GM18909 (cell line): ENCODE measurements around the gene EIF1.

ENCODE experiments used
- ATAC-seq: cut with Tn5 transposase; IDR thresholded peaks from one replicate; pipeline ENCODE4 v1.9.1; 2021; ENCODE audit warnings: mild to moderate bottlenecking; ENCODE audit not compliant: unreplicated experiment, poor library complexity

EIF1 gene

DNA sequence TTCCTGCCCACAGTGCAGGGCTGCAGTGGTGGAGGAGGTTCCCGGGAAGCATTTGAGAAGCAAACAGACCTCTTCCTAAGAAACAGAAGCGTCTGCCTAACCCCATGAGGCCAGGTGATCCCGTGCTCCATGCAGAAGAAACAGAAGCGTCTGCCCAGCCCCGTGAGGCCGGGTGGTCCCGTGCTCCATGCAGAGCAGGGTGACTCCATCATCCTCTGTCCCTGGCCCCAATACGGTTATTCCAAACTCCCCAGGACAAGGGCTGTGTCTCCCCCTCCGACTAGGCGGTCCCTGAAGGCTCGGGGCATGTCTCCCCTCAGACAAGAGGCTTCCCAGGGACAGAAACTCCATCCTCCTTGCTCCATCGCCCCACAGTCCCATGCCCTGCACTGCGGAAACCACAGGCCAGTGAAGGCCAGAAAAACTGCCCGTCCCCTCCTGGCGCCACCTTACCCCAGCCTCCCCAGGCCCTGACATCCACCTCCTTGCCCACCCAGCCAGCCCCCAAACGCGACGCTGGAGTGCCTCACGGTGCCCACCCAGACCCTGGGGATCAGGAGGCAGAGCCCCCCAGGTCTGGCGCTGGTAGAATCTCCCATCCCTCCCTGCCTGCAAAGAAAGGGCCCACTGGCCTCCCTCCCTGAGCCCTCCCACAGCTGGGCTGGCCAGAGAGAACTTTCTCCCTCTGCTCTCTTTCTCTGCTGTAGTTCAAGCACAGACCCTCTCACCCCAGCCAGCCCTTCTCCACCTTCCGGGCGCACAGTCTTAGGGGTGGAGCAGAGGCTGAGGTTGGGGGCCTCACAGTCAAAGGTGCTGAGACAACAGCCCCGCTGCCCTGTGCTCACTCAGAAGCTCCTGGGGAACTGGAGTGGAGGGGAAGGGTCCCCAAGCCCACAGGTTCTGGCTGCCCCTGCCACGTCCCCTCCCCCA, 33.7 kb upstream of the EIF1 start:
- no peak for ATAC-seq

DNA sequence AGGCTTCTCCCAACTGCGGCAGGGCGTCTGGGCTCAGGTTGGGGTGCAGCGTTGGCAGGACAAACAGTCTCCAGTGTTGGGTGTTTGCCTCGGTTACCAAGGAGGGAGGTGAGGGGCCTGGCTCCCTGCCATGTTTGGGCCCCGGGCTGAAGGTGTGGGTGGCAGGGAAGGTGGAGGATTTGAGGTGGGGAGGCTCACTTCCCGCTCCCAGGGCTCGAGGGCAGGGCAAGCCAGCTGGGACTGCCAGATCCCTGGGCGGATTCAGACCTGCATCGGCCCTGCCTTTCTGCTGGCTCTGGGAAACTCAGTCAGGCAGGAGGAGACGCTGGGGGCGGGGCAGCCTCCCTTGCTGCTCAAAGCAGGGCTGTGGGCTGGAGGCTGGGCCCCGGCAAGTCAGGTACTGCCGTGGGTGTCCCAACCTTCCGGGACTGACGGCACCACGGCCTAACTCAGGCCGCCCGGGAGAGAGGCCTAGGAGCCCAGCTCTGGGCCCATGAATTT, 33.0 kb upstream of the EIF1 start:
- ATAC-seq = no peak

DNA sequence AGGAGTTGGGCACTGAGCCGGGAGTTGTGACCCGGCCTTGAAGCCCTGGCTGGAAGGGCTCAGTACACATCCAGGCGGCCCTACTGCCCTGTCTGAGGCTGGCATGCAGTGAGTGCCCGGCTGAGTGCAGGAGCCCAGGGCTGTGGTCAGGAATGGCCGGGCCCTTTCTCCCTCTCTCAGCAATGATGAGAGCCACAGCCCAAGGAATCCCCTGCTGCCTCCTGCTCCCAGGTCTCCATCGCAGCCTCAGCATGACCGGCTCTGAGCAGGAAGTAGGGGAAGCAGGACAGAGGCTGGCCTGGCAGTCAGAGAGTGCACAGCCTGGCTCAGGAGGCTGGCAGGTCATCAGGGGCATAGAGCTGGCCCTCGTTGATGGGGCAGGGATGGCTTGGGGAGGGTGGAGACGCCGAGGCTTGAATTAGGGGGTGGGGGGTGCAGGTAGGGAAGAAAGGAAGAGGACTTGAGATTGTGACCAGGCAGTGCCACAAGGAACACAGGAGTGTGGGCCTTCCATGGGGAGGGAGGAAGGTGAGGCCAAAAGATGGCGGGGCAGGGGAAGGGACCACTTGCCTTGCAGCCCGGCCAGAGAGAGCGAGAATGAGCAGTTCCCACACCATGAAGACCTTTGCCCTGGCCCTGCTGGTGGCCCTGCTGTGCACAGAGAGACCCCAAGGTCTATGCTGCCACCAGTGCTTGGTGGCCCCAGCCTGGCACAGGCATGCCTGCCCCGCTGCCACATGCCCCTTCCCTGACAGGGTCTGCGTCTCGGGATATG, 32.2 kb upstream of the EIF1 start:
- ATAC-seq = no peak

DNA sequence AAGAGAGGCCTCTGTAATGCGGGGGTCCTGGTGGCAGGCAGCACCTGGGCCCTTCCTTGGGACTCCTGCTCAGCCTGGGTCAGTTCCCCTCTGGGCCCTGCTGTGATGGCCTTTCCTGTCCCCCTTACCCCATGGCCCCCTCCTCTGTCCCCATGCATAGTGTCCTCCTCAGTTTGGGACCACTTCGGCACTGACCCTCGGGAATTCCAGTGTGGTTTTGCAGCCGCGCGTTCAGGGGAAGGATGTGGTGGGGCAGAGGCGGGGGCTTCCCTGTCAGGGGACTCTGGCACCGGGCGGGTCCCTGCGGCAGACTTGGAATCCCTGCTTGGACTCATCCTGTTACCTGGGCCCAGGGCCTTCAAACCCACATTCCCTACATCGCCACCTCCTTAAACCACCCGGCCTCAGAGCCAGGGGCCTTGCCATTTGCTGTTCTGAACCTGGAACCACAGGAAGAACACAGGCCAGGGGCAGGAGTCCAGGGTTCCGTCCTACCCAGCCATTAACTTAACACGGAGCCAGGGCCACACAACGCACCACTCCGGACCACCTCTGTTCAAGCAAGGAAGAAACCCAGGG, 31.4 kb upstream of the EIF1 start:
- no peak for ATAC-seq

DNA sequence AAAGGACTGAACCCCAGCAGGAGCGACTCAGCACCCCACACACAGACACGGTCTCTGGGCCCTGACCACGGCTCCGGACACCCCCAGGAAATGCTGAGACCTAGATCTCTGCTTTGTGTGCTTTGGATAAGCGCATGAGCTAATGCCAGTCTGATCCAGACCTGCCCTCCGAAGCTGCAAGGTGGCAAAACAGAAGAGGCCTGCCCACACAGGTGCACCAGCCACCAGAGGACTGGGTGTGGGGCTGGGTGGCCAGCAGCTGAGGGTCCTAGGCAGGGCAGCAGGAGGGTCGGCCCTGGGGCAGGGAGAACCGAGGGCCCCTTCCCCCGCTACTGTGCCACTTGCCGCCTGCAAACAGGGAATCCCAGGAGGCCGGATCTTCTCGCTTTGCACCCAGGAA, 30.7 kb upstream of the EIF1 start:
- no peak for ATAC-seq

DNA sequence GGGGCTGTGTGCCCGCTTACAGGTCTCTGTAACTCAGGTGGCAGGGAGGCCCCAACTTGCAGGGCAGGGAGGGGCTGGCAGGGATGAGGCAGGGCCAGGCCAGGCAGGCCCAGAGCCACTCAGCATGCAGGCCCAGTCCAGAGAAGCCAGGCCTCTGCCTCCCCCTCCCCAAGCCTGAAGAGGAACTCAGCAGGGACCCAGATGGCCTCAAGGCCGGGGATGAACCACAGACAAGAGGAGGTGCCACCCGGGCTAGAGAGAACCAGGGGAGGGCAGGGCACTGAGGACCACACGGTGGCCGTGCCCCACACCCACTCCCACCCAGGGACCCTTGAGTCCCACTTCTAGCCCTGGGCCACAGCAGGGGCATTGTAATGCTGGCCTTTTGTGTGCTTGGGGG, 29.8 kb upstream of the EIF1 start:
- no peak for ATAC-seq

DNA sequence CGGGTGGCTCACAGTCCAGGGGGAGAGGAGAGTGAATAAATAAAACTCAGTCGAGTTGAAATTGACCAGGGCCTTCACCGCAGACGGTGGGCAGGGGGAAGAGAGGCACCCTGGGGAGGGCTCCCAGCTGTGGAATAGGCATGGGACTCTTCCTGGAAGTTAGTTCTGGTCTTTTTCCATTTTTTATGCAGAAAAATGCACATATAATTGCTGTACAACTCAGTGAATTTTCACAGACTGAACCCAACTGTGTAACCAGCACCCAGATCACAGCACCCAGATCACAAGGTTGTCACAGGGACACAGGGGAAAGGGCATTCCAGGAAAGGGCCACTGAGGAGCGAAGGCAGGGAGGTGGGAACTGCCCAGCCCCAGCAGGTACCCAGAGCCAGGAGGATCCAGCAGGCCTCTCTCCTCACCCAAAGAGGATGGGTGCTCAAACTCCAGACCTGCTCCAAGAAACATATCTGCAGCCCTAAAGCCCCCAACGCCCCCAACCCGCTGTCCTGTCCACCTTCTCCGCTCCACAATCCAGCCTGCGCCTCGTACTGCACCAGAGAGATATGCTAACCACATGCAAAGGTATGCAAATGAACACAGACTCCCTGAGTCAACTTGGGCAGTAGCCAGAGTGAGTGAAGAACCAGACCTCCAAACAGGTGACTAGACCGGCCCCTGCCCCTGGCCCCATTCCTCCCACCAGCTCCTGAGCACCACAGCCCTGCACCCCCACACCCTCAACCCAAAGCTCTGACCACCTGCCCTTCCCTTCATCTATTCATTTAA, 29.1 kb upstream of the EIF1 start:
- ATAC-seq = no peak

DNA sequence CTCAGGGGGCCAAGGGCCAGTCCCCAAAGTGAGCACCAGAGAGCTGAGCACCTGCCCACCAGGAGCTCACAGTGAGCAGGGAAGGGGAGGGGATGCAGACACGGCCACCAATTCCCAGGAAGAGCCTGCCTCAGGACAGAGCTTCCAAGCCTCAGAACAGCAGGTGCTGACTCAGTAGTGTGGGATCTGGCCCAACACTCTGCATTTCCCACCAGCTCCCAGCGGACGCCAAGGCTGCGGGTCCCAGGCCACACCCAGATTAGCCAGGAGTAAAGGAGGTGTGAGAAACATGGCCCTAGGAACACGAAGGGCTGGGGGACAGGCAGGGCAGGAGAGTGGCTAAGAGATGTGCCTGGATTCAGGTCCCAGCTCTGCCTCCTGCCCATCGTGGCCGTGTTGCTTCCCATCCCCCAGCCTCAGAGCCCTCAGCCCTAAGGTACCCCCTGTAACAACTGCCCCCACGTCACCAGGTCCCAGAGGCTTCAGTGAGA, 28.4 kb upstream of the EIF1 start:
- no peak for ATAC-seq

DNA sequence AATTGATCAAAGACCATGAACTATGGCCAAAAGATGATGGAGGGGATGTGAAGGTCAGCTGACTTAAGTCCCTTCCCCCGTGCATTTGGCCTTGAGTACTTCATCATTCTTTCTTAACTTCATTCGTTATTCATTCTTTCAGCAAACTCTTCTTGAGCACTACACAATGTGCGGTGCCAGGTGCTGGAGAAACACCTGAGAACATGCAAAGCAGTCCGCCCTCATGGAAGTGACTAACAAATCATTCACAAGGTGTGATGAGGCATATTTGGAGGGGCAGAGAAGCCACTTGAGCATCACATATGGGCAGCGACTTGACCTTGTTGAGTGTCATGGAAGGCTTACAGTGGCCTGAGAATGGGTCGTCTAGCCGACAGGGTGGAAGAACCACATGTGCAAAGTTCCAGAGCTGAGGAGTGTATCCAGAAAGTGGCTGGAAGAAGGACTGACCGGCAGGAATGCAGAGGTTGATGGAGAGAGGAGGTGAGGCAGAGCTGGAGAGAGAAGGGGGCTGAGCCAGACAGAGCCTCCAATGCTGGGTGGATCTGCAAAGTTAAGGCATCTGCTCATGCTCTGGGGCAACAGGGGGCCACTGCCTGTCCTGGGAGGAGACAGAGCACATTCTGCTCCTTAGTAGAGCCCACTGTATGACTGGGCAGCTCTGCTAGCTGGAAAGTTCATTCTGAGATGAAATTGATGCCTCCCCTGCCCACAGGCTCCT, 25.1 kb upstream of the EIF1 start:
- no peak for ATAC-seq

DNA sequence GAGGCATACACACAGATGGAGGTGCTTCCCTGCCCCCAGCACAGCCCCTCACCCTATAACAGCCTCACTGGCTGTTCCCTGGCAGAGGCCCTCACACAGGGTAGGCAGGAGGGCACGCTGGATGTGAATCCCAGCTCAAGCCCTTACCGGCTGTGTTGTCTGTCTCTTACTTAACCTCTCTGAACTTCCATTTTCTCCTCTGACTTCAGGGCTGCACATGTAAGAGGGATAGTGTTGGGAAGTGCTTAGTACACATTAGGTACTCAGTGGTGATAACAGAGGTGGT, 24.6 kb upstream of the EIF1 start:
- no peak for ATAC-seq

DNA sequence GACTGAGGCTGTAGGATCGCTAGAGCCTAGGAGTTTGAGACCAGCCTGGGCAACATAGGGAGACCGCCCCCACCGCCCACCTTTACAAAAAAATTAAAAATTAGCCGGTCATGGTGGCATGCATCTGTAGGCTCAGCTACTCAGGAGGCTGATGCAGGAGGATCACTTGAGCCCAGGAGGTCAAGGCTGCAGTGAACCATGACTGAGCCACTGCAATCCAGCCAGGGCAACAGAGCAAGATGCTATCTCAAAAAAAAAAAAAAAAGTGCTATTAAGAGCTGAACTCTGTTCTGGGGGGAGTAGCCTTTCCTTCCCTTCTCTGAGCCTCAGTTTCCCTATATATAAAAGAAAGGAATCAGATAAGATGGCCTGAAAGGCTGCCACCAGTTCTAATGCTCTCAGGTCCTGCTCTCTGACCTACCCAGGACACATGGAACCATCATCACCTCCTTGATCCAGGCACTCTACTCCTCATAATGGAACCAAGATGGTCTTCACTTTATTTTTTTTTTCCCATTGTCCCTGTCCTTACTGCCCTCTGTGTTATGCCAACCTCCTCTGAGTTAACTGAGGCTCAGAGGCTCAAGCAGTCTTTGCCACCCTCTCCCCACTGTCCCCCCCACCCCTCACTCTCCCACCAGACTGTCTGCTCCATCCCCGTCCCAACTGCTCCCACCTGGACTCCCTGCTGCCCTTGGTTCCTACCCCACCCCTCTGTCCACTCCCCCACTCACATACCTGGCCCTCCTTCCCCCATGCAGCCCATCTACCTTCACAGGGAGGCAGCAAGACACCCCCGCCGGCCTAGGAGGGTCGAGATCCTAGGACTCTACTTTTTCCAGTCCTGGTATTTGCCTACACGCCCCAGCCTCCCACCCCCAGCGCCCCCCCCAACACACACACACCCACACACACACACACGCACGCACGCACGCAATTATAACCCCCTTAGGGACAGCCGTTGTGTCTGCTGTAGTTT, 23.8 kb upstream of the EIF1 start:
- no peak for ATAC-seq

DNA sequence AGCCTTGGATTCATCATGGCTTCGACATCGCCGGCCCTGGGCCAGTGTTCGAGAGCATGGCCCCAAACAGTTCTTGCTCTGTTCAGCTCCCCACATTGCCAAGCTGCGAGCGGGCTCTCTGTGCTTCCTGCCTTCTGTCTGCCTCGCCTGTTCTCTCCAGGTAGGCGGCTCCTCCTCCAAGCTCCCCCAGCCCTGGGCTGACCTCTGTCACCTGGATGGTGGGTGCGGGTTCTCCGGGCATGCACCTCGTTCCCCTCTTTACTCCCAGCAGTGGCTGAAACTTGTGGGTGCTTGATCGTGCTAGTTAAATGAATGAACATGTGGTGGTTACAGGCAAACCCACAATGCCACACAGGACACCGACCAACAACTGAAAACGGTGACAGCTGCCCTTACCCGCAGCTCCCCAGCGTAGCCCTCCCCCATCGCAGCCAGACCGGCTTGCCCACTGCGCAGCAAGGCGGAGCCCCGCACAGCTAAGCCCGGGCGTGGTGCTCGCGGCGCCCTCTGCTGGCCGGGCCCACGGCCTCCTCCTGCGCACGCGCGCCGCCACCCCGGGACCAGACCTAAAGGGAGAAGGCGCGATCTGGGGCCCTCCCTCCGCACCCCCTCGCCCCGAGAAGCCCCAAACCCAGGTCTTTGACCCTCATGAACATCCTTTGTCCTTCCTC, 23.0 kb upstream of the EIF1 start:
- ATAC-seq = peak; percentile 71

DNA sequence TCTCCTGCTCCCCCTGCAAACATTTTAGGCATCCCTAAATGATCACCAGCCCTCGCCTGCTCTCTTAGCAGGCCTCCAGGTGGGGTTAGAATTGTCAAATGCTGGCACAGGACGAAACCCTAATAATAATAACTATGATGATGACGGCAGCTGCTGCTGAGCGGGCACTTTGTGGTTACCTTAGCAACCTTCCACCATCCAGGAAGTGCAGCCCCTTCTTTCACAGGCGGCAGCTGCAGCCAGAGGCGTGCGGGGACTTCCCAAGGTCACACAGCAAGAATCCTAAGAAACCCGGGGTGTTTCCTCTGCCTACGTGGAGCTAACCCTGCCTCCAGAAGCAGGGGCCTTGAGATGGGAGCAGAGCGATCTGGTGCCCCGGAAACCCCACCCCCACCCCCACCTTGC, 22.4 kb upstream of the EIF1 start:
- peak; percentile 34 for ATAC-seq

DNA sequence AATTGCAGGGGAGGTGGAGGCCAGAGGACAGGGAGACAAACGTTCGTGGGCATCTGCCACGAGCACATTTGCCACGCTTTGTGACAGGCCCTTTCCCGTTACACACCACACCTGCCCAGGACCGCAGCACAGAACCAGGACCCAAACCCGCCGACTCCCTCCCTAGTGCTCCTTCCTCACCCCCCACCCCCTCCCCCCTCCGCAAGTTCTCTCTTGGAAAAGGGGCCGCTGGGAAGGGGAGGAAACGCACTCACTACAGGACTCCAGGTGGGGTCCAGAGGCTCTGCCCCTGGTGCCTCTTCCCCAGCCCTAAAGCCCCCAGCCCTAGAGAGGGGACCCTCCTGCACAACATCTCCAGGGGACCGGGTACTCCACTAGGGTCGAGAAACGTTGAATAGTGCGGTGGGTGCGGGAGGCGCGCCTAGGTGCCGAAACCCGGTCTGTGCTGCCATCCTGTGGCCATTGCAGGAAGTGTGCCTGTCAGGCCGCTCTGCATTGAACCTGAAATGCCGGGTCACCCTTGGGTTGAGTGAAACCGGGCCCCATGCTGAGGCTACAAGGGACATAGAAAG, 21.9 kb upstream of the EIF1 start:
- peak; percentile 42 for ATAC-seq

DNA sequence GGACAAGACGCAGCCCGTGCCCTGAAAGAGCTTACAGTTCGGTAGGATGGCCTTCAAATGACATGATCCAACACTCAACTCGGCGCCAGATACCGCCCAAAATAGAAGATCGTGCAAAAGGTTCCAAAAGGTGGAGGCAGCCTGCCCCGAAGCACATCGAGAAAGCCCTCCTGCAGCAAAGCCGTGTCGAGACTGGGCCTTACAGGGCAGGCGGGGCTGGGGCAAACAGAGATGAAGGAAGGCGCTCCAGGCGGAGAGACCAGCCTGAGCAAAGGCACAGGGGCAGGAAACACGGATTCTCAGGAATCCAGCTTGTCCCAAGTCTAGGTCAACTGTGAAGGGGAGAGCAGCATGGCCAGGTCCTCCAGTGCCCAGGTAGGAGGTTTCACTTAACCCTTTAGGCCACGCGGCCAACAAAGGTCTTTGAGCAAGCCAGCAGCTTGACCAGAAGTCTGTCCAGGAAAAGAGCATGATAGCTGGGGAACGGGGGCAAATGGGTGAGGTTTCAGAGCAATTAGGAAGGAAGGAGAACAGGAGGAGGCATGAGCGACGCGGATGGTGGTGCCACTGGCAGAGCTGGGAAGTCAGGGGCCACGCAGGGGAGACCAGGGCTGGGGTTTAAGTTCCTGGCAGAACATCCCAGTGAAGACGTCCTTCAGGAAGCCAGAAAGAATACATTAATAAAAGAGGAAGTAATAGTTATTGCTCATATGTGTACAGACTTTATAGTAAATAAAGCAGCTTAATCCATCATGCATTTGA, 21.2 kb upstream of the EIF1 start:
- no peak for ATAC-seq

DNA sequence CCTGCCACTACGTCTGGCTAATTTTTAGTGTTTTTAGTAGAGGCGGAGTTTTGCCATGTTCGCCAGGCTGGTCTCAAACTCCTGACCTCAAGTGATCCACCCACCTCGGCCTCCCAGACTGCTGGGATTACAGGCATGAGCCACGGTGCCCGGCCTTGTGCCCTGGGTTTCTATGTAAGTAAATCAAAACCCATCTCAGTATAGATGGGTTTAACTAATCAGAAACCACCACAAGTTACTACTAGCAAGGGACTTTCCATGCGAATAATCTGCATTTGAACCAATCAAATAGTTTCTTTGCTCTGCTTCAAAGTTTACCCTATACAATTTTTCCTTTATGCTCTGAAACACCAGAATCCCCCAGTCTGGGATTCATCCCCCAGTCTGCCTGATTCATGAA, 16.5 kb upstream of the EIF1 start:
- ATAC-seq = no peak
